ENCODE results near the gene SEC14L6.

Gene SEC14L6

DNA sequence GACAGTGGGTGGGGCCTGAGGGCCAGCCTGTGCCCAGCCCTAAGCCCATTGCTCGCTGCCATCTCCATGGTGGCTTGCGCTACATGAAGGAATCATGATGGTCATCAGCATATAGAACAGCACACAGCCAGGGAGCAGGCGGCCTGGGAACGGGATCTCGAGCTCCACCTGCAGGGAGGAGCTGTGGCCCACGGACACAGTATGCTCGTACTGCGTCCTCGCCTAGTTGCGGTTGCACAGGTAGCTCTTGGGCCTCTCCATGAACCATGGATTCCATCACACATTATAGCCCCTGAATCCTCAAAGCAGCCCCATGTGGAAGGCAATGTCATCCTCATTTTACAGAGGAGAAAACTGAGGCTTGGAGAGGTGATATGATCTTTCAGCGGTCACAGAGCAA, 56.1 kb downstream of the SEC14L6 start:
- Histone ChIP-seq H3K27ac (replicated peaks) (no peak overlapping the region), H3K4me3 (replicated peaks; ENCODE audit: insufficient read depth, low read length) (no peak overlapping the region), H3K27me3 (ENCODE audit: insufficient read depth, poor library complexity, severe bottlenecking) (no peaks in the 10 kb centered on the region)
- TF ChIP-seq POLR2AphosphoS5 (IDR thresholded peaks at IDR 0.05; ENCODE audit: low read depth) (no peak), SPI1 (IDR thresholded peaks at IDR 0.05; ENCODE audit: borderline replicate concordance, low read depth) (no peak), GABPA (IDR thresholded peaks at IDR 0.05; ENCODE audit: low read depth) (no peak)
- TF ChIP-seq, protein P1, sequence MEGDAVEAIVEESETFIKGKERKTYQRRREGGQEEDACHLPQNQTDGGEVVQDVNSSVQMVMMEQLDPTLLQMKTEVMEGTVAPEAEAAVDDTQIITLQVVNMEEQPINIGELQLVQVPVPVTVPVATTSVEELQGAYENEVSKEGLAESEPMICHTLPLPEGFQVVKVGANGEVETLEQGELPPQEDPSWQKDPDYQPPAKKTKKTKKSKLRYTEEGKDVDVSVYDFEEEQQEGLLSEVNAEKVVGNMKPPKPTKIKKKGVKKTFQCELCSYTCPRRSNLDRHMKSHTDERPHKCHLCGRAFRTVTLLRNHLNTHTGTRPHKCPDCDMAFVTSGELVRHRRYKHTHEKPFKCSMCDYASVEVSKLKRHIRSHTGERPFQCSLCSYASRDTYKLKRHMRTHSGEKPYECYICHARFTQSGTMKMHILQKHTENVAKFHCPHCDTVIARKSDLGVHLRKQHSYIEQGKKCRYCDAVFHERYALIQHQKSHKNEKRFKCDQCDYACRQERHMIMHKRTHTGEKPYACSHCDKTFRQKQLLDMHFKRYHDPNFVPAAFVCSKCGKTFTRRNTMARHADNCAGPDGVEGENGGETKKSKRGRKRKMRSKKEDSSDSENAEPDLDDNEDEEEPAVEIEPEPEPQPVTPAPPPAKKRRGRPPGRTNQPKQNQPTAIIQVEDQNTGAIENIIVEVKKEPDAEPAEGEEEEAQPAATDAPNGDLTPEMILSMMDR (IDR thresholded peaks at IDR 0.05; ENCODE audit: insufficient read depth, low read length) = no peak
- TF ChIP-seq, protein P2, sequence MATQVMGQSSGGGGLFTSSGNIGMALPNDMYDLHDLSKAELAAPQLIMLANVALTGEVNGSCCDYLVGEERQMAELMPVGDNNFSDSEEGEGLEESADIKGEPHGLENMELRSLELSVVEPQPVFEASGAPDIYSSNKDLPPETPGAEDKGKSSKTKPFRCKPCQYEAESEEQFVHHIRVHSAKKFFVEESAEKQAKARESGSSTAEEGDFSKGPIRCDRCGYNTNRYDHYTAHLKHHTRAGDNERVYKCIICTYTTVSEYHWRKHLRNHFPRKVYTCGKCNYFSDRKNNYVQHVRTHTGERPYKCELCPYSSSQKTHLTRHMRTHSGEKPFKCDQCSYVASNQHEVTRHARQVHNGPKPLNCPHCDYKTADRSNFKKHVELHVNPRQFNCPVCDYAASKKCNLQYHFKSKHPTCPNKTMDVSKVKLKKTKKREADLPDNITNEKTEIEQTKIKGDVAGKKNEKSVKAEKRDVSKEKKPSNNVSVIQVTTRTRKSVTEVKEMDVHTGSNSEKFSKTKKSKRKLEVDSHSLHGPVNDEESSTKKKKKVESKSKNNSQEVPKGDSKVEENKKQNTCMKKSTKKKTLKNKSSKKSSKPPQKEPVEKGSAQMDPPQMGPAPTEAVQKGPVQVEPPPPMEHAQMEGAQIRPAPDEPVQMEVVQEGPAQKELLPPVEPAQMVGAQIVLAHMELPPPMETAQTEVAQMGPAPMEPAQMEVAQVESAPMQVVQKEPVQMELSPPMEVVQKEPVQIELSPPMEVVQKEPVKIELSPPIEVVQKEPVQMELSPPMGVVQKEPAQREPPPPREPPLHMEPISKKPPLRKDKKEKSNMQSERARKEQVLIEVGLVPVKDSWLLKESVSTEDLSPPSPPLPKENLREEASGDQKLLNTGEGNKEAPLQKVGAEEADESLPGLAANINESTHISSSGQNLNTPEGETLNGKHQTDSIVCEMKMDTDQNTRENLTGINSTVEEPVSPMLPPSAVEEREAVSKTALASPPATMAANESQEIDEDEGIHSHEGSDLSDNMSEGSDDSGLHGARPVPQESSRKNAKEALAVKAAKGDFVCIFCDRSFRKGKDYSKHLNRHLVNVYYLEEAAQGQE (IDR thresholded peaks at IDR 0.05; ENCODE audit: insufficient replicate concordance, low read depth) = no peak
- DNase-seq (ENCODE audit: low read depth in 1 of 2, low spot score in 1 of 2) = no peak

DNA sequence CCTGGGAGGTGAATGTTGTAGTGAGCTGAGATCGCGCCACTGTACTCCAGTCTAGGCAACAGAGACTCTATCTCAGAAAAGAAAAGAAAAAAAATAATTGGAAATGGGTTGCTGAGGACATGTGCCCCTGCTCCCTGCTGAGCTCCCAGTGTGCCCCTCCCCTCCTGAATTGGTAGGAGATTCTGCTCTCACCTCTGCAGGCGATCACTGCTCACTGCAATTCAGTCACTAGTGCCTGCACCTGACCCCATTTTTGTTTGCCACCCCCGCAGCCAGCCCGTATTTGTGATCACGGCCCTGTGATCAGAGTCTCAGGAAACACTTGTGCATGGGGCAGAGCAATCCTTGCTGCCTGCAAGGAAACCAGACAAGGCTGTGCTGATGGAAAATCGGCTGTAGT, 58.4 kb downstream of the SEC14L6 start:
- TF ChIP-seq, protein P1 (IDR thresholded peaks at IDR 0.05; ENCODE audit: insufficient read depth, low read length) = no peak
- TF ChIP-seq, protein P2 (IDR thresholded peaks at IDR 0.05; ENCODE audit: insufficient replicate concordance, low read depth) = no peak
- no peak for TF ChIP-seq SPI1 (IDR thresholded peaks at IDR 0.05; ENCODE audit: borderline replicate concordance, low read depth)
- no peak for TF ChIP-seq POLR2AphosphoS5 (IDR thresholded peaks at IDR 0.05; ENCODE audit: low read depth)
- TF ChIP-seq GABPA (IDR thresholded peaks at IDR 0.05; ENCODE audit: low read depth) = no peak
- Histone ChIP-seq H3K4me3 (replicated peaks; ENCODE audit: insufficient read depth, low read length) (no peak overlapping the region), H3K27me3 (ENCODE audit: insufficient read depth, poor library complexity, severe bottlenecking) (no peaks in the 10 kb centered on the region), H3K27ac (replicated peaks) (no peak overlapping the region)
- no peak for DNase-seq (ENCODE audit: low read depth in 1 of 2, low spot score in 1 of 2)

DNA sequence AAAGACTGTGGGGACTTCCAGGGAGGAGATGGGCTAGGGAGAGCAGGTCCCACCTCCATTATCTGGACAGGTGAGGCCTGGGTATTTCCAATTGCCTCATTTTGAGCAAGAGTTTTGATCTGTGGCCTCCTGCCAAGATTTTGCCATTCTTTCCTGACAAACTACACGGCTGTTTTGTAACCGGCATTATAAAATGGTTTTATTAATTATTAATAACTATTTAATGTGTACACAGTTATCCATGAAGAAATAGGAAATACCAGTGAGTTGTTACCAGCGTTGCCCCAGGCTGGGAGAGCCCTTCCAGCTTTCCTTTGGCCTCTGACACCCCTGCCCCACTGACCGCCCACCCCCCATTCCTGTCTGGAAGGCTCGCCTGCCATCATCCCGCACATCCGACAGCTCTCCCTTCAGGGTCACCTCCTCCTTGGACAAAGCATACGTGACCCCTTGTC, 59.9 kb downstream of the SEC14L6 start:
- TF ChIP-seq, protein P2 (IDR thresholded peaks at IDR 0.05; ENCODE audit: insufficient replicate concordance, low read depth) = no peak
- TF ChIP-seq GABPA (IDR thresholded peaks at IDR 0.05; ENCODE audit: low read depth) (no peak), POLR2AphosphoS5 (IDR thresholded peaks at IDR 0.05; ENCODE audit: low read depth) (no peak), SPI1 (IDR thresholded peaks at IDR 0.05; ENCODE audit: borderline replicate concordance, low read depth) (no peak)
- TF ChIP-seq, protein P1 (IDR thresholded peaks at IDR 0.05; ENCODE audit: insufficient read depth, low read length) = no peak
- no peak for DNase-seq (ENCODE audit: low read depth in 1 of 2, low spot score in 1 of 2)
- Histone ChIP-seq H3K27ac (replicated peaks) (no peak overlapping the region), H3K27me3 (ENCODE audit: insufficient read depth, poor library complexity, severe bottlenecking) (no peaks in the 10 kb centered on the region), H3K4me3 (replicated peaks; ENCODE audit: insufficient read depth, low read length) (no peak overlapping the region)
